ENCODE data around the gene THSD7B.

THSD7B gene

DNA sequence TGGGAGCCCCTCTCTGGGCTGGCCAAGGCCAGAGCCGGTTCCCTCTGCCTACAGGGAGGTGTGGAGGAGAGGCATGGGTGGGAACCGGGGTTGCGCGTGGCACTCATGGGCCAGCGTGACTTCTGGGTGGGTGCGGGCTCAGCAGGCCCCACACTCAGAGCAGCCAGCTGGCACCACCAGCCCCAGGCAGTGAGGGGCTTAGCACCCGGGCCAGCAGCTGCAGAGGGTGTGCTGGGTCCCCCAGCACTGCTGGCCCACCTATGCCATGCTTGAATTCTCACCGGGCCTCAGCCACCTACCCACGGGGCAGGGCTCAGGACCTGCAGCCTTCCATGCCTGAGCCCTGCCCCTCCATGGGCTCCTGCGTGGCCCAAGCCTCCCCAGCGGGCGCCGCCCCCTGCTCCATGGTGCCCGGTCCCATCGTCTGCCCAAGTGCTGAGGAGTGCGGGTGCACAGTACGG, 950.4 kb downstream of the THSD7B start:
- TF ChIP-seq CREB1 (IDR thresholded peaks at IDR 0.05; ENCODE audit: low read depth) (no peak), NFIC (IDR thresholded peaks at IDR 0.05) (no peak), RAD21 (IDR thresholded peaks at IDR 0.05; ENCODE audit: low read depth) (no peak), TAF1 (IDR thresholded peaks at IDR 0.05; ENCODE audit: low read depth) (no peak), CEBPB (IDR thresholded peaks at IDR 0.05) (no peak), FOXM1 (IDR thresholded peaks at IDR 0.05; ENCODE audit: borderline replicate concordance, low read depth) (no peak), TEAD4 (IDR thresholded peaks at IDR 0.05) (no peak), EP300 (IDR thresholded peaks at IDR 0.05; ENCODE audit: borderline replicate concordance) (no peak), EGR1 (IDR thresholded peaks at IDR 0.05) (no peak)
- TF ChIP-seq, protein P1, sequence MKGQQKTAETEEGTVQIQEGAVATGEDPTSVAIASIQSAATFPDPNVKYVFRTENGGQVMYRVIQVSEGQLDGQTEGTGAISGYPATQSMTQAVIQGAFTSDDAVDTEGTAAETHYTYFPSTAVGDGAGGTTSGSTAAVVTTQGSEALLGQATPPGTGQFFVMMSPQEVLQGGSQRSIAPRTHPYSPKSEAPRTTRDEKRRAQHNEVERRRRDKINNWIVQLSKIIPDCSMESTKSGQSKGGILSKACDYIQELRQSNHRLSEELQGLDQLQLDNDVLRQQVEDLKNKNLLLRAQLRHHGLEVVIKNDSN (IDR thresholded peaks at IDR 0.05): no peak
- TF ChIP-seq, protein P2, sequence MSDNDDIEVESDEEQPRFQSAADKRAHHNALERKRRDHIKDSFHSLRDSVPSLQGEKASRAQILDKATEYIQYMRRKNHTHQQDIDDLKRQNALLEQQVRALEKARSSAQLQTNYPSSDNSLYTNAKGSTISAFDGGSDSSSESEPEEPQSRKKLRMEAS (IDR thresholded peaks at IDR 0.05): no peak

DNA sequence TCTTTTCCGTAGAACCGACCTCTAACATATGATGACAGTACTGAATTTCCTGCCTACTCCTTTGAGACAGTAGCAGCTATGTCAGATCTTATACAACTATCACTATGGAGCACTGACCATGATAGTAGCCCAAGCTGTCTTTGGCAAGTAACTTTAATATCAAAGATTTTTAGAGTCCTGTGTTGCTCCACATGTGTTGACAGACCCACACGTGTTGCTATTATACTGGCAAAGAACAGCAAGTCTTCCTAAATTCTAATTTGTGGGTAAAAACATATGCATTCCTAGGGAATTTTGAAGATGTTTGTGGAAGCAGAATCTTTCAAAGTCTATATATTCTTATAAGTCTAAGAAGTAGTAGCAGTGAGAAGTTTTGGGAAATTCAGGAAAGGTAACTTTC, 953.4 kb downstream of the THSD7B start:
- TF ChIP-seq, protein P3, sequence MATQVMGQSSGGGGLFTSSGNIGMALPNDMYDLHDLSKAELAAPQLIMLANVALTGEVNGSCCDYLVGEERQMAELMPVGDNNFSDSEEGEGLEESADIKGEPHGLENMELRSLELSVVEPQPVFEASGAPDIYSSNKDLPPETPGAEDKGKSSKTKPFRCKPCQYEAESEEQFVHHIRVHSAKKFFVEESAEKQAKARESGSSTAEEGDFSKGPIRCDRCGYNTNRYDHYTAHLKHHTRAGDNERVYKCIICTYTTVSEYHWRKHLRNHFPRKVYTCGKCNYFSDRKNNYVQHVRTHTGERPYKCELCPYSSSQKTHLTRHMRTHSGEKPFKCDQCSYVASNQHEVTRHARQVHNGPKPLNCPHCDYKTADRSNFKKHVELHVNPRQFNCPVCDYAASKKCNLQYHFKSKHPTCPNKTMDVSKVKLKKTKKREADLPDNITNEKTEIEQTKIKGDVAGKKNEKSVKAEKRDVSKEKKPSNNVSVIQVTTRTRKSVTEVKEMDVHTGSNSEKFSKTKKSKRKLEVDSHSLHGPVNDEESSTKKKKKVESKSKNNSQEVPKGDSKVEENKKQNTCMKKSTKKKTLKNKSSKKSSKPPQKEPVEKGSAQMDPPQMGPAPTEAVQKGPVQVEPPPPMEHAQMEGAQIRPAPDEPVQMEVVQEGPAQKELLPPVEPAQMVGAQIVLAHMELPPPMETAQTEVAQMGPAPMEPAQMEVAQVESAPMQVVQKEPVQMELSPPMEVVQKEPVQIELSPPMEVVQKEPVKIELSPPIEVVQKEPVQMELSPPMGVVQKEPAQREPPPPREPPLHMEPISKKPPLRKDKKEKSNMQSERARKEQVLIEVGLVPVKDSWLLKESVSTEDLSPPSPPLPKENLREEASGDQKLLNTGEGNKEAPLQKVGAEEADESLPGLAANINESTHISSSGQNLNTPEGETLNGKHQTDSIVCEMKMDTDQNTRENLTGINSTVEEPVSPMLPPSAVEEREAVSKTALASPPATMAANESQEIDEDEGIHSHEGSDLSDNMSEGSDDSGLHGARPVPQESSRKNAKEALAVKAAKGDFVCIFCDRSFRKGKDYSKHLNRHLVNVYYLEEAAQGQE (IDR thresholded peaks at IDR 0.05; ENCODE audit: low read depth): no peak
- no peak for TF ChIP-seq ZBTB7A (IDR thresholded peaks at IDR 0.05; ENCODE audit: low read depth)
- TF ChIP-seq TEAD4 (IDR thresholded peaks at IDR 0.05): no peak
- no peak for TF ChIP-seq CEBPB (IDR thresholded peaks at IDR 0.05)
- TF ChIP-seq FOXM1 (IDR thresholded peaks at IDR 0.05; ENCODE audit: borderline replicate concordance, low read depth): no peak
- TF ChIP-seq EGR1 (IDR thresholded peaks at IDR 0.05): no peak
- TF ChIP-seq TAF1 (IDR thresholded peaks at IDR 0.05; ENCODE audit: low read depth): no peak
- TF ChIP-seq, protein P2 (IDR thresholded peaks at IDR 0.05): no peak

DNA sequence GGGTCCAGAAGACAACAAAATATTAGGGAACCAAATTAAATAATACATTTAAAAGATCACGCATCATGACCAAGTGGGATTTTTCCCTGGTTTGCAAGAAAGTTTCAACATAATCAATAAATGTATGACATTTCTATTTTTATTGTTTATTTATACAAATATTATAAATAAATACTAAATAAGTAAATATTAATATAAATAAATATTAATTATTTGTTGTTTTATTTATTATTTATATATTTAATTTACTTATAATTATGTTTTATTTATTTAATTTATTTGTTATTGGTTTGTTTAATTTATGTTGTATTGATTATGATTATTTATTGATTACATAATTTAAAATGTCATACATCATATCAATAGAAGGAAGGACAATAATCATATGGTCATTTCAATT, 956.4 kb downstream of the THSD7B start:
- no peak for TF ChIP-seq EP300 (IDR thresholded peaks at IDR 0.05; ENCODE audit: borderline replicate concordance)
- no peak for TF ChIP-seq RAD21 (IDR thresholded peaks at IDR 0.05; ENCODE audit: low read depth)
- TF ChIP-seq, protein P1 (IDR thresholded peaks at IDR 0.05): no peak
- no peak for TF ChIP-seq NFIC (IDR thresholded peaks at IDR 0.05)
- no peak for TF ChIP-seq TCF12 (IDR thresholded peaks at IDR 0.05; ENCODE audit: low read depth)
- no peak for TF ChIP-seq ZBTB7A (IDR thresholded peaks at IDR 0.05; ENCODE audit: low read depth)
- TF ChIP-seq, protein P3 (IDR thresholded peaks at IDR 0.05; ENCODE audit: low read depth): no peak
- no peak for TF ChIP-seq FOXM1 (IDR thresholded peaks at IDR 0.05; ENCODE audit: borderline replicate concordance, low read depth)
- TF ChIP-seq TAF1 (IDR thresholded peaks at IDR 0.05; ENCODE audit: low read depth): no peak
- TF ChIP-seq, protein P2 (IDR thresholded peaks at IDR 0.05): no peak
- TF ChIP-seq YY1 (IDR thresholded peaks at IDR 0.05; ENCODE audit: low read depth): no peak
- no peak for TF ChIP-seq CREB1 (IDR thresholded peaks at IDR 0.05; ENCODE audit: low read depth)
- TF ChIP-seq CEBPB (IDR thresholded peaks at IDR 0.05): no peak
- no peak for TF ChIP-seq EGR1 (IDR thresholded peaks at IDR 0.05)
- no peak for TF ChIP-seq TEAD4 (IDR thresholded peaks at IDR 0.05)

DNA sequence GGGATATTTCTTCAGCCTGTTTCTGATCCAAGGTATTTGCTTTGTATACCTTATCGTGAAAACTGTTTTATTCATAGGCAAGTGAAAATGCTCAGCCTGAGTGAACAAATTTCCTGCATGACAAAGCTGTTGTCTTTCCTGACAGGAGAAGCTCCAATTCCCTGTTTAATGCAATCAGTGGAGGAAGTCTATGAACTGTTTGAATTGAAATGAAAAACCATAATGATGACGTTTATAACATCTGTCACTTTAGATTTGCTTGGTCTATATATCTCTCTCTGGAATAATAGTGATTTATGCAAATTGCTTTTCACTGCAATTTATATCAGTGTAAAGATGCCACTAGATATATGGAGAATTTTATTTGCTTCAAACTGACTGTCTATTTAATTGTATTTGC, 959.6 kb downstream of the THSD7B start:
- no peak for TF ChIP-seq YY1 (IDR thresholded peaks at IDR 0.05; ENCODE audit: low read depth)
- TF ChIP-seq EP300 (IDR thresholded peaks at IDR 0.05; ENCODE audit: borderline replicate concordance): no peak
- no peak for TF ChIP-seq CREB1 (IDR thresholded peaks at IDR 0.05; ENCODE audit: low read depth)
- TF ChIP-seq TCF12 (IDR thresholded peaks at IDR 0.05; ENCODE audit: low read depth): no peak
- TF ChIP-seq ZBTB7A (IDR thresholded peaks at IDR 0.05; ENCODE audit: low read depth): no peak
- TF ChIP-seq, protein P2 (IDR thresholded peaks at IDR 0.05): no peak
- TF ChIP-seq TAF1 (IDR thresholded peaks at IDR 0.05; ENCODE audit: low read depth): no peak
